NCI-H1694 treated with DMSO at 0.1 percent for 48 hours (cell line): ENCODE data around the gene NAP1L4.

Source experiments
- DNase-seq: peaks from one replicate; lab custom pipeline; 2025; lab: John Stamatoyannopoulos, UW

The NAP1L4 gene

GRCh38 chr11:3010521-3011275 is 18.6 kb upstream of the NAP1L4 start:
- no peak for DNase-seq

- no peak for DNase-seq
These were observed 17.9 kb upstream of the NAP1L4 start for GRCh38 chr11:3010004-3010403.

- no peak for DNase-seq
These were observed 17.4 kb upstream of the NAP1L4 start for GRCh38 chr11:3009481-3009880.

GRCh38 chr11:3008746-3009336 is 16.7 kb upstream of the NAP1L4 start:
- DNase-seq: no peak

GRCh38 chr11:3007404-3008010 is 15.4 kb upstream of the NAP1L4 start:
- no peak for DNase-seq

GRCh38 chr11:3006505-3007260 is 14.6 kb upstream of the NAP1L4 start:
- DNase-seq: no peak

- no peak for DNase-seq
These were observed 12.4 kb upstream of the NAP1L4 start for GRCh38 chr11:3004481-3004880.

- DNase-seq: no peak
These were observed 11.5 kb upstream of the NAP1L4 start for GRCh38 chr11:3003396-3004231.

GRCh38 chr11:3002871-3003270 is 10.7 kb upstream of the NAP1L4 start:
- DNase-seq: no peak

- no peak for DNase-seq
These were observed 10.3 kb upstream of the NAP1L4 start for GRCh38 chr11:3002351-3002861.

- DNase-seq: peak; percentile 8
These were observed 9.4 kb upstream of the NAP1L4 start for GRCh38 chr11:3001496-3001895.

GRCh38 chr11:3000032-3000961 is 8.2 kb upstream of the NAP1L4 start:
- peak; percentile 58 for DNase-seq

GRCh38 chr11:2999464-2999998 is 7.4 kb upstream of the NAP1L4 start:
- DNase-seq: no peak

GRCh38 chr11:2998073-2998850 is 6.1 kb upstream of the NAP1L4 start:
- DNase-seq: peak; percentile 46

GRCh38 chr11:2997406-2997805 is 5.3 kb upstream of the NAP1L4 start:
- no peak for DNase-seq

GRCh38 chr11:2996976-2997375 is 4.8 kb upstream of the NAP1L4 start:
- no peak for DNase-seq

- DNase-seq: no peak
These were observed 3.9 kb upstream of the NAP1L4 start for GRCh38 chr11:2995893-2996554.

- DNase-seq: no peak
These were observed 3.0 kb upstream of the NAP1L4 start for GRCh38 chr11:2995031-2995561.

GRCh38 chr11:2994336-2994730 is 2.2 kb upstream of the NAP1L4 start:
- no peak for DNase-seq
